Measurements from ENCODE around the gene ANKS1B. TPM values are rescaled to one million over a fixed set of nuclear protein-coding genes. Genes with fewer than 3 reads are reported as not detected.

ANKS1B gene
- total and polyA plus RNA-seq, 4 experiments from 2014 or later: 0.28 to 0.55 TPM; not detected in 2

DNA sequence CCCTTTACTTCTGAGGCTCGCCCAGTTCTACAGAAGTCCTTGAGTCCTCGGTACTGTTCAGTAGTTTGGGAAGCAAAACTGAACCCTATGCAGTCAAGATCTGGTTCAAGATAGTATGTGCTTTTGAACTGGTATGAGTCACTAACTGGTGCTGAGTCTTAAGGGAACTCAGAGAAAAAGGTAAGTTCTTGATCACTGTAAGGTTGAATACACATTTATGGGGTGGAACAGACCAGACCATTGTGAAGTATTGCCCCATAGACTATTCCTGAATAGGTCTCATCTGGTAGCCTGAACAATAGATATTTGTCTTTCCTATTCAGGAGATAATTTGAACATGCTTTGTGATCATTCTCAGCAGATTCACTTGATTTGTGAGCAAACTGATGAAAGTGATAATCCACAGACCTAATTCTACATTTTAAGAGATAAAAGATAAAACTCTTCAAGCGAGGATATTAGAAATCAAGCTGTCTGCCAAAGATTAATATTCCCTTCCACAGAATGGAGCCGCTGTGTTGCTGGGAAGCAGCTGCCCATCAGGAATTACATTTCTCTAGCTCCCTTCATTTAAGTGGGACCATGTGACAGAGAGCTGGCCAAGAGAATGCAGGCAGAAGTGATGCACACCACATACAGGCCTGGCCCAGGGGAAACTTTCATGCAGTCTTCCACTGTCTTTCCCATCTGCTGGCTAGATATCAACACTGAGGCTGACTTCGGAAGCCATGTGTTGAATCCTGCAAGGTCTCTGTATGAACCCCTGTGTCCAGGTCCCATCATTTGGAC, 707.0 kb downstream of the ANKS1B start:
- Mint-ChIP-seq H3K9me3 (peaks cover 0 to 12% (median 5%) of the 10 kb centered on the region in 8 donors), H3K36me3 (no peaks in the 10 kb centered on the region), H3K4me1 (no peaks in the 10 kb centered on the region), H3K27ac (no peak overlapping the region), H3K27me3 (no peaks in the 10 kb centered on the region), H3K4me3 (no peak overlapping the region)
- ChIA-PET CTCF (ENCODE audit: partially characterized antibody) (no interaction called here), POLR2A (ENCODE audit: partially characterized antibody) (no interaction called here)
- Histone ChIP-seq H3K4me3 (ENCODE audit: low read length in 2 of 2) (no peak overlapping the region), H3K36me3 (ENCODE audit: insufficient read depth, low read length) (no peaks in the 10 kb centered on the region), H3K27ac (ENCODE audit: low read depth, low read length) (no peak overlapping the region), H3K4me1 (ENCODE audit: insufficient read depth, low read length) (no peaks in the 10 kb centered on the region), H3K9me3 (ENCODE audit: control insufficient read depth in 1 of 2, low read length in 2 of 2) (no peaks in the 10 kb centered on the region), H3K27me3 (ENCODE audit: insufficient read depth, low read length) (no peaks in the 10 kb centered on the region)
- DNase-seq: no peak
- intact Hi-C loops (cut with micrococcal nuclease): no loop called here

DNA sequence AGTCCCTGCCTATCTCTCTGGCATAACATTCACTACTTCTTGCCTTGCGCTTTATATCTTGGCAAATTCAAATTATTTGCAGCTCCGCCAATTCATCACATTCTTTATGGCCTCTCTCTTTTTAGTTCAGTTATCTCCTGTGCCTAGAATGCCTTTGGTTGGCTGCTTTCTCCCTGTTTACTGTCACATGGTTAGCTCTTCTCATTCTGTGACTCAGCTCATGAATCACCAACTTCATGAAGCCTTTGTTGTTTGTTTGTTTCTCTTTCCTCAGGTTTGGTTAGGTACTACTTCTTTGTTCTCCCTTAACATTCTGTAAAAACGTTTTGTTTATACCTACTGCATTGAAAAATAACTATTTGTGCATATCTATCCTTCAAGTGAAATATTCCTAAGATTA, 713.7 kb downstream of the ANKS1B start:
- no peak overlapping the region for H3K4me3 ChIP-seq (ENCODE audit: low read length in 2 of 2)
- H3K4me1 ChIP-seq (ENCODE audit: insufficient read depth, low read length): no peaks in the 10 kb centered on the region
- H3K4me1 Mint-ChIP-seq: no peaks in the 10 kb centered on the region
- DNase-seq: no peak
- H3K36me3 ChIP-seq (ENCODE audit: insufficient read depth, low read length): no peaks in the 10 kb centered on the region
- no peaks in the 10 kb centered on the region for H3K27me3 Mint-ChIP-seq
- POLR2A ChIA-PET (ENCODE audit: partially characterized antibody): no interaction called here
- peaks cover 0 to 30% (median 12%) of the 10 kb centered on the region in 8 donors for H3K9me3 Mint-ChIP-seq
- H3K4me3 Mint-ChIP-seq: no peak overlapping the region
- peaks cover 0 to 3% of the 10 kb centered on the region in 2 donors for H3K9me3 ChIP-seq (ENCODE audit: control insufficient read depth in 1 of 2, low read length in 2 of 2)
- no peak overlapping the region for H3K27ac ChIP-seq (ENCODE audit: low read depth, low read length)
- H3K27ac Mint-ChIP-seq: no peak overlapping the region
- H3K27me3 ChIP-seq (ENCODE audit: insufficient read depth, low read length): no peaks in the 10 kb centered on the region
- CTCF ChIA-PET (ENCODE audit: partially characterized antibody): no interaction called here
- no peaks in the 10 kb centered on the region for H3K36me3 Mint-ChIP-seq
- intact Hi-C loops (cut with micrococcal nuclease): no loop called here

DNA sequence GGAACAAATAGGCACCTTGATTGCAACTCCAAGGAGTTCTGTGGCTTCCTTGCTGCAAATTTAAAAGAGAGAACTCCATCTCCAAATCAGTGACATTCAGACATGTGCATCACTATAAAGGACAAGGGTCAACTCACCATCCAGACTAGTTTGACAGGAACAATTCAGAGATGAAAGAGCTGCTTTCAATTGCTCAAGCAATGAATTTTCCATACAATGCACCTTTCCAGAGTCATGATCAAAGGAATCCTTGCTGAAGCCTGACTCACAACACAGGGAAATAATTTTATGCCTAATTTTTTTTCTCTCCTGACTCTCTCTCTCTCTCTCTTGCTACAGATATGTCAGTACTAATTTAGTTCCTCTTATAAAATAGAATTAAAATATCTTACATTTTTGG, 717.7 kb downstream of the ANKS1B start:
- no peak overlapping the region for H3K27ac ChIP-seq (ENCODE audit: low read depth, low read length)
- no peaks in the 10 kb centered on the region for H3K36me3 ChIP-seq (ENCODE audit: insufficient read depth, low read length)
- H3K9me3 Mint-ChIP-seq: peaks cover 0 to 25% (median 6%) of the 10 kb centered on the region in 8 donors
- intact Hi-C loops (cut with micrococcal nuclease): no loop called here
- H3K27ac Mint-ChIP-seq: no peak overlapping the region
- POLR2A ChIA-PET (ENCODE audit: partially characterized antibody): no interaction called here
- no peak overlapping the region for H3K4me3 ChIP-seq (ENCODE audit: low read length in 2 of 2)
- H3K27me3 Mint-ChIP-seq: no peaks in the 10 kb centered on the region
- DNase-seq: no peak
- no peak overlapping the region for H3K4me3 Mint-ChIP-seq
- CTCF ChIA-PET (ENCODE audit: partially characterized antibody): no interaction called here
- H3K9me3 ChIP-seq (ENCODE audit: control insufficient read depth in 1 of 2, low read length in 2 of 2): peaks cover 0 to 3% of the 10 kb centered on the region in 2 donors
- no peaks in the 10 kb centered on the region for H3K4me1 ChIP-seq (ENCODE audit: insufficient read depth, low read length)
- H3K4me1 Mint-ChIP-seq: no peaks in the 10 kb centered on the region
- H3K27me3 ChIP-seq (ENCODE audit: insufficient read depth, low read length): no peaks in the 10 kb centered on the region
- no peaks in the 10 kb centered on the region for H3K36me3 Mint-ChIP-seq

- CTCF ChIA-PET (ENCODE audit: partially characterized antibody): no interaction called here
- POLR2A ChIA-PET (ENCODE audit: partially characterized antibody): no interaction called here
These were observed 719.1 kb downstream of the ANKS1B start for GRCh38 chr12:99265648-99266047.

DNA sequence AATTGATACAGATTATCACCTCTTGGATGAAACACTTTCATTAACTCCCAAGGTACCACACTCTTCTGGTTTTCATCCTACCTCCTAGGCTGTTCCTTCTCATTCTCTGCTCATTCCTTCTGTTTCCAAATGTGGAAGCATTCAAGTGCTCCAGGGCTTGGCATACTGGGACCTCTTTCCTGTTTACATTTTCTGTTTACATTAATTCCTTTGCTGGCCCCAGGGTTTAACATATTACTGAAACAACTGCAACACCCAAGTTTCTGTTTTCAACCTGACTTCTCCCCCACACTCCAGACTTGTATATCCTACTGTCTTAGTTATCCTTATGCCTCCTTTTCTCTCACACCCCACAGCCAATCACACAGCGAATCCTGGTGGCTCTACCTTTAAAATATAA, 723.5 kb downstream of the ANKS1B start:
- H3K4me3 Mint-ChIP-seq: no peak overlapping the region
- Histone ChIP-seq H3K36me3 (ENCODE audit: insufficient read depth, low read length) (no peaks in the 10 kb centered on the region), H3K27ac (ENCODE audit: low read depth, low read length) (no peak overlapping the region), H3K4me1 (ENCODE audit: insufficient read depth, low read length) (no peaks in the 10 kb centered on the region), H3K9me3 (ENCODE audit: control insufficient read depth in 1 of 2, low read length in 2 of 2) (no peaks in the 10 kb centered on the region), H3K4me3 (ENCODE audit: low read length in 2 of 2) (no peak overlapping the region), H3K27me3 (ENCODE audit: insufficient read depth, low read length) (no peaks in the 10 kb centered on the region)
- H3K27ac Mint-ChIP-seq: no peak overlapping the region
- intact Hi-C loops (cut with micrococcal nuclease): no loop called here
- no peaks in the 10 kb centered on the region for H3K36me3 Mint-ChIP-seq
- no peaks in the 10 kb centered on the region for H3K27me3 Mint-ChIP-seq
- H3K9me3 Mint-ChIP-seq: peaks cover 0 to 7% (median 2%) of the 10 kb centered on the region in 8 donors
- no peak for DNase-seq
- H3K4me1 Mint-ChIP-seq: peaks cover 0 to 1% (median 0%) of the 10 kb centered on the region in 4 donors
- ChIA-PET CTCF (ENCODE audit: partially characterized antibody) (no interaction called here), POLR2A (ENCODE audit: partially characterized antibody) (no interaction called here)

More at GRCh38 chr12:99265648-99266047, 719.1 kb downstream of the ANKS1B start:
- Histone ChIP-seq H3K4me1 (ENCODE audit: insufficient read depth, low read length) (no peaks in the 10 kb centered on the region), H3K4me3 (ENCODE audit: low read length in 2 of 2) (no peak overlapping the region), H3K36me3 (ENCODE audit: insufficient read depth, low read length) (no peaks in the 10 kb centered on the region), H3K27me3 (ENCODE audit: insufficient read depth, low read length) (no peaks in the 10 kb centered on the region), H3K27ac (ENCODE audit: low read depth, low read length) (no peak overlapping the region), H3K9me3 (ENCODE audit: control insufficient read depth in 1 of 2, low read length in 2 of 2) (no peaks in the 10 kb centered on the region)
- Mint-ChIP-seq H3K4me1 (no peaks in the 10 kb centered on the region), H3K27ac (no peak overlapping the region), H3K9me3 (peaks cover 0 to 14% (median 4%) of the 10 kb centered on the region in 8 donors), H3K4me3 (no peak overlapping the region), H3K27me3 (no peaks in the 10 kb centered on the region), H3K36me3 (no peaks in the 10 kb centered on the region)
- intact Hi-C loops (cut with micrococcal nuclease): no loop called here
- no peak for DNase-seq

- intact Hi-C loops (cut with micrococcal nuclease): no loop called here
- no peak overlapping the region for H3K27ac Mint-ChIP-seq
- H3K9me3 Mint-ChIP-seq: peaks cover 0 to 7% (median 2%) of the 10 kb centered on the region in 8 donors
- H3K9me3 ChIP-seq (ENCODE audit: control insufficient read depth in 1 of 2, low read length in 2 of 2): no peaks in the 10 kb centered on the region
- H3K4me1 ChIP-seq (ENCODE audit: insufficient read depth, low read length): no peaks in the 10 kb centered on the region
- DNase-seq: no peak
- ChIA-PET CTCF (ENCODE audit: partially characterized antibody) (no interaction called here), POLR2A (ENCODE audit: partially characterized antibody) (no interaction called here)
- no peaks in the 10 kb centered on the region for H3K27me3 ChIP-seq (ENCODE audit: insufficient read depth, low read length)
- H3K27ac ChIP-seq (ENCODE audit: low read depth, low read length): no peak overlapping the region
- H3K36me3 Mint-ChIP-seq: no peaks in the 10 kb centered on the region
- H3K27me3 Mint-ChIP-seq: no peaks in the 10 kb centered on the region
- no peak overlapping the region for H3K4me3 Mint-ChIP-seq
- H3K4me1 Mint-ChIP-seq: peaks cover 0 to 1% (median 0%) of the 10 kb centered on the region in 4 donors
- H3K36me3 ChIP-seq (ENCODE audit: insufficient read depth, low read length): no peaks in the 10 kb centered on the region
- no peak overlapping the region for H3K4me3 ChIP-seq (ENCODE audit: low read length in 2 of 2)
These were observed 724.2 kb downstream of the ANKS1B start for GRCh38 chr12:99260456-99260996.

DNA sequence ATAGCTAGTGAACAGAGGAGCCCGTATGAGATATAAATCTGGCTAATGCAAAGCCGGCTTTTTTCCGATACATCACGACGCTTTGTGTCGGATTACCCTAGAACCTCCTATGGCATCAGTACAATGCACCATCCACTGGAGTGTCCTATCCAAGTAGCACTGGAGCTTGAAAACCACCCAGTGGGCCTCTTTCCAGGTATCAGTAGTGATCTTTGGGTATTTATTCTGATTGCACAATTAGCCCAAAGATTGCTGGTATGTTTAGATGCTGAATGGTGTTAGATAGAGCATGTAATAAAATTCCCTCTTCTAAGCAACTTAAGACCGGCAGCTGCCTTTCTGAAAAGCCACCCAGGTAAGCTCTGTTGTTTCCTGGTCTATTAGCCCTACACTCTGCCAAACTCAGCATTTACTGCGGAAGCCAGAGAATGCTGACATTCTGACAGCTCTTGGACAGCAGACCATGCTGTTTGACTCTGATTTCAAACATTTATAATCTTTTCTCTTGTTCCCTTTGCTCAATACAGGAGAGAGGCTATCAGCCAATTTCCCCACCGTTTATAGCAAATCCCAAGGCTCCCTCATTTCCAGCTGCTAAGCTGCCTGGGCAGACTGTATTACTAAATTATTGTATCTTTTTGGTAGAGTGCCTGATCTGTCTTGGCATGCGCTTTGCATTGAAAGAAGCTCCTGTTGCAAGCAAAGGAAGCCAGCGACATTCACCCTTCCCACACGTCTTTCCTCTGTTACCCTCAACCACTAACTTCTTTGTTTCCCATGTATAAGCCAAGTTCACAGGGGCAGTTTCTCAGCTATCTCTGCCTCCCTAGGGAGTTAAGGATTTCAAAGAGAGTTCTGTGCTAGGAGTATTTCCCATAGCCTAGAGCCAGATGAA, 725.4 kb downstream of the ANKS1B start:
- Mint-ChIP-seq H3K27me3 (no peaks in the 10 kb centered on the region), H3K9me3 (peaks cover 0 to 5% (median 2%) of the 10 kb centered on the region in 8 donors), H3K27ac (no peak overlapping the region), H3K4me1 (peaks cover 0 to 1% (median 0%) of the 10 kb centered on the region in 4 donors), H3K36me3 (no peaks in the 10 kb centered on the region), H3K4me3 (no peak overlapping the region)
- intact Hi-C loops (cut with micrococcal nuclease): no loop called here
- Histone ChIP-seq H3K27me3 (ENCODE audit: insufficient read depth, low read length) (no peaks in the 10 kb centered on the region), H3K27ac (ENCODE audit: low read depth, low read length) (no peak overlapping the region), H3K4me1 (ENCODE audit: insufficient read depth, low read length) (no peaks in the 10 kb centered on the region), H3K9me3 (ENCODE audit: control insufficient read depth in 1 of 2, low read length in 2 of 2) (no peaks in the 10 kb centered on the region), H3K4me3 (ENCODE audit: low read length in 2 of 2) (no peak overlapping the region), H3K36me3 (ENCODE audit: insufficient read depth, low read length) (no peaks in the 10 kb centered on the region)
- POLR2A ChIA-PET (ENCODE audit: partially characterized antibody): no interaction called here
- no peak for DNase-seq
- CTCF ChIA-PET (ENCODE audit: partially characterized antibody): no interaction called here

Measured in CD4-positive, alpha-beta memory T cell (primary cell).